H9 (cell line): Measurements from ENCODE around the gene TSPAN8. TPM values are rescaled to one million over a fixed set of nuclear protein-coding genes. Genes with fewer than 3 reads are reported as not detected.

Source experiments
- DNase-seq: peaks from one replicate; pipeline ENCODE4 v3.0.0-alpha.2; 2017
- H2AFZ ChIP-seq: one replicate; pipeline ENCODE4 v1.6.1; 2013; ENCODE audit warnings: mild to moderate bottlenecking, low read length, control low read depth, moderate library complexity
- H2AK5ac ChIP-seq: 2 replicates; pipeline ENCODE4 v1.6.1; 2013; ENCODE audit warnings: low read length, control low read depth, mixed read lengths; ENCODE audit not compliant: insufficient read length
- H2BK120ac ChIP-seq: one replicate; pipeline ENCODE4 v1.6.1; 2013; ENCODE audit warnings: low read depth, mild to moderate bottlenecking, low read length, control low read depth, inconsistent platforms; ENCODE audit not compliant: poor library complexity, severe bottlenecking
- H2BK12ac ChIP-seq: 2 replicates; pipeline ENCODE4 v1.6.1; 2013; ENCODE audit warnings: low read length, control low read depth, mixed read lengths, low read depth; ENCODE audit not compliant: insufficient read length
- H2BK15ac ChIP-seq: 2 replicates; pipeline ENCODE4 v1.6.1; 2013; ENCODE audit warnings: low read depth, low read length, control low read depth
- H2BK20ac ChIP-seq: one replicate; pipeline ENCODE4 v1.6.1; 2013; ENCODE audit warnings: low read depth, mild to moderate bottlenecking, low read length, control low read depth, inconsistent platforms; ENCODE audit not compliant: poor library complexity, severe bottlenecking
- H2BK5ac ChIP-seq: 2 replicates; pipeline ENCODE4 v1.6.1; 2013; ENCODE audit warnings: low read length, control low read depth, mixed read lengths; ENCODE audit not compliant: insufficient read length
- H3K14ac ChIP-seq: 2 replicates; pipeline ENCODE4 v1.6.1; 2013; ENCODE audit warnings: low read length, control low read depth; ENCODE audit not compliant: insufficient read depth
- H3K18ac ChIP-seq: 2 replicates; pipeline ENCODE4 v1.6.1; 2013; ENCODE audit warnings: low read depth, mild to moderate bottlenecking, mixed read lengths, low read length, control low read depth; ENCODE audit not compliant: insufficient read length
- H3K23ac ChIP-seq: 2 replicates; pipeline ENCODE4 v1.6.1; 2013; ENCODE audit warnings: low read length, control low read depth, mixed read lengths, low read depth; ENCODE audit not compliant: insufficient read length
- H3K23me2 ChIP-seq: 2 replicates; pipeline ENCODE4 v1.6.1; 2013; ENCODE audit warnings: low read depth, mild to moderate bottlenecking, mixed read lengths, low read length, control low read depth; ENCODE audit not compliant: insufficient read length, poor library complexity, severe bottlenecking
- H3K27ac ChIP-seq: 2 replicates; pipeline ENCODE4 v1.5.1; 2013; ENCODE audit warnings: low read length, control low read depth, mixed read lengths, low read depth; ENCODE audit not compliant: insufficient read length
- H3K27me3 ChIP-seq: 2 replicates; pipeline ENCODE4 v1.6.1; 2013; ENCODE audit warnings: low read length, control low read depth, inconsistent platforms; ENCODE audit not compliant: insufficient read depth
- H3K4ac ChIP-seq: 2 replicates; pipeline ENCODE4 v1.6.1; 2013; ENCODE audit warnings: low read depth, mild to moderate bottlenecking, control low read depth, inconsistent platforms, low read length, moderate library complexity
- H3K4me1 ChIP-seq: 2 replicates; pipeline ENCODE4 v1.6.1; 2013; ENCODE audit warnings: low read length, control low read depth, inconsistent platforms; ENCODE audit not compliant: insufficient read depth
- H3K4me2 ChIP-seq: 2 replicates; pipeline ENCODE4 v1.6.1; 2013; ENCODE audit warnings: low read length, control low read depth, mixed read lengths; ENCODE audit not compliant: insufficient read length, insufficient read depth
- H3K56ac ChIP-seq: 2 replicates; pipeline ENCODE4 v1.6.1; 2013; ENCODE audit warnings: low read depth, mild to moderate bottlenecking, mixed read lengths, low read length, control low read depth; ENCODE audit not compliant: insufficient read length
- H3K79me1 ChIP-seq: 2 replicates; pipeline ENCODE4 v1.6.1; 2013; ENCODE audit warnings: low read depth, mild to moderate bottlenecking, moderate library complexity, low read length, control low read depth, inconsistent platforms; ENCODE audit not compliant: insufficient read depth, poor library complexity, severe bottlenecking
- H3K79me2 ChIP-seq: 2 replicates; pipeline ENCODE4 v1.6.1; 2013; ENCODE audit warnings: low read length, control low read depth, inconsistent platforms; ENCODE audit not compliant: insufficient read depth
- H3K9ac ChIP-seq: 2 replicates; pipeline ENCODE4 v1.6.1; 2013; ENCODE audit warnings: low read length, control low read depth, mixed read lengths; ENCODE audit not compliant: insufficient read length; ENCODE audit errors: extremely low read depth
- H3K9me3 ChIP-seq: one replicate; pipeline ENCODE4 v1.6.1; 2013; ENCODE audit warnings: low read depth, low read length, inconsistent platforms; ENCODE audit not compliant: control insufficient read depth
- H3T11ph ChIP-seq: one replicate; pipeline ENCODE4 v1.6.1; 2013; ENCODE audit warnings: mild to moderate bottlenecking, low read length, control low read depth, inconsistent platforms
- H4K20me1 ChIP-seq: one replicate; pipeline ENCODE4 v1.6.1; 2013; ENCODE audit not compliant: control insufficient read depth, insufficient read length, insufficient read depth
- H4K5ac ChIP-seq: 2 replicates; pipeline ENCODE4 v1.6.1; 2013; ENCODE audit warnings: low read depth, mild to moderate bottlenecking, mixed read lengths, low read length, control low read depth; ENCODE audit not compliant: insufficient read length
- H4K8ac ChIP-seq: replicated peaks from 2 replicates; pipeline ENCODE4 v1.6.1; 2013; ENCODE audit warnings: low read length, control low read depth, mixed read lengths, low read depth; ENCODE audit not compliant: insufficient read length
- H4K91ac ChIP-seq: 2 replicates; pipeline ENCODE4 v1.6.1; 2013; ENCODE audit warnings: low read depth, mild to moderate bottlenecking, moderate library complexity, mixed read lengths, low read length, control low read depth; ENCODE audit not compliant: insufficient read length
- H3K27ac Mint-ChIP-seq, 3 experiments: 2 replicates in 2 of 3; 3 replicates in 1 of 3; pipeline ENCODE4 v1.8.0; 2020 to 2021; ENCODE audit warnings: mixed read lengths in 3 of 3, mild to moderate bottlenecking in 1 of 3, moderate library complexity in 1 of 3
- H3K27me3 Mint-ChIP-seq: 2 replicates; pipeline ENCODE4 v1.8.0; 2021; ENCODE audit warnings: low read depth, mild to moderate bottlenecking, moderate library complexity, mixed read lengths
- H3K36me3 Mint-ChIP-seq, 3 experiments: 2 replicates in 2 of 3; 3 replicates in 1 of 3; pipeline ENCODE4 v1.8.0; 2020 to 2021; ENCODE audit warnings: low read depth in 3 of 3, mixed read lengths in 3 of 3; ENCODE audit not compliant: insufficient read depth in 1 of 3
- H3K4me1 Mint-ChIP-seq, 2 experiments: 2 replicates each; pipeline ENCODE4 v1.8.0; 2020; ENCODE audit warnings: mixed read lengths in 2 of 2
- H3K4me3 Mint-ChIP-seq, 2 experiments: 2 replicates in 1 of 2; 3 replicates in 1 of 2; pipeline ENCODE4 v1.8.0; 2020 to 2021; ENCODE audit warnings: mild to moderate bottlenecking in 2 of 2, mixed read lengths in 2 of 2, moderate library complexity in 1 of 2
- H3K9me3 Mint-ChIP-seq, 2 experiments: 2 replicates in 1 of 2; 3 replicates in 1 of 2; pipeline ENCODE4 v1.8.0; 2020; ENCODE audit warnings: mild to moderate bottlenecking in 2 of 2, mixed read lengths in 2 of 2, moderate library complexity in 1 of 2
- CTCF ChIP-seq: fragments of 200-600 bp; sonication (generic); conservative IDR thresholded peaks from 3 replicates; pipeline ENCODE4 v1.8.0; 2021; ENCODE audit warnings: antibody characterized with exemption, mild to moderate bottlenecking
- WGBS: extraction: QIAGEN DNeasy Blood & Tissue Kit; methylation state at CpG from one replicate; pipeline ENCODE4 v1.1.7; 2013; ENCODE audit warnings: missing lambda C conversion rate, low lambda C conversion rate, mixed read lengths; ENCODE audit not compliant: insufficient read length; ENCODE audit errors: extremely low coverage; 5-methylcytosine and 5-hydroxymethylcytosine counted together
- total RNA-seq: library from RNA; stranded (reverse); gene quantifications from 2 replicates; pipeline ENCODE4 v1.2.1, GENCODE V29; 2021

TSPAN8 gene
- total RNA-seq, 1 experiment from 2014 or later, result not detected

GRCh38 chr12:71183018-71183417 lies 25.2 kb upstream of the TSPAN8 start:
- H3K27ac ChIP-seq, result no peak overlapping the region
- H3K9me3 Mint-ChIP-seq, result peaks cover 9 to 10% of the 10 kb centered on the region in 2 experiments

More at GRCh38 chr12:71183018-71183417, 25.2 kb upstream of the TSPAN8 start:
- no peaks in the 10 kb centered on the region for H3K27me3 Mint-ChIP-seq
- no peaks in the 10 kb centered on the region for H3K9me3 ChIP-seq
- H3K79me2 ChIP-seq, result no peaks in the 10 kb centered on the region
- H4K20me1 ChIP-seq, result no peaks in the 10 kb centered on the region
- no peaks in the 10 kb centered on the region for H3K4me1 ChIP-seq
- H3K23me2 ChIP-seq, result no peaks in the 10 kb centered on the region
- no peaks in the 10 kb centered on the region for H3K27me3 ChIP-seq
- H3K4me2 ChIP-seq, result no peak overlapping the region
- peaks cover 5 to 30% (median 8%) of the 10 kb centered on the region in 3 experiments for H3K36me3 Mint-ChIP-seq
- no peak overlapping the region for H4K91ac ChIP-seq
- H2AK5ac ChIP-seq, result no peak overlapping the region
- no peak overlapping the region for H3K14ac ChIP-seq
- no peak overlapping the region for H3K4me3 Mint-ChIP-seq
- H2BK20ac ChIP-seq, result no peak overlapping the region
- TF ChIP-seq CTCF, result no peak
- H3K27ac Mint-ChIP-seq, result no peak overlapping the region
- no peak overlapping the region for H2BK120ac ChIP-seq
- H3K56ac ChIP-seq, result no peak overlapping the region
- H2BK15ac ChIP-seq, result no peak overlapping the region
- H3K4ac ChIP-seq, result no peak overlapping the region
- peaks cover 12 to 13% of the 10 kb centered on the region in 2 experiments for H3K4me1 Mint-ChIP-seq
- no peak overlapping the region for H3K9ac ChIP-seq
- no peak overlapping the region for H2BK5ac ChIP-seq
- H3K23ac ChIP-seq, result no peak overlapping the region
- H3K79me1 ChIP-seq, result no peaks in the 10 kb centered on the region
- no CpG with 5 or more reads among the region's 1 CpG for WGBS
- H2BK12ac ChIP-seq, result no peak overlapping the region
- DNase-seq, result no peak
- H4K8ac ChIP-seq, result no peak overlapping the region
- H3T11ph ChIP-seq, result no peak overlapping the region
- H2AFZ ChIP-seq, result no peak overlapping the region
- no peak overlapping the region for H3K18ac ChIP-seq
- H4K5ac ChIP-seq, result no peak overlapping the region
